ENCODE measurements around the gene DCAF8. TPM values are rescaled to one million over a fixed set of nuclear protein-coding genes. Genes with fewer than 3 reads are reported as not detected.

DCAF8 gene
- total RNA-seq, 4 donors from 2014 or later = 101 to 164 (median 134) TPM

- no peak for DNase-seq (ENCODE audit: low spot score)
- TF ChIP-seq CTCF (IDR thresholded peaks at IDR 0.05) = no peak
- ATAC-seq (ENCODE audit: low FRiP score) = no peak
These were observed 22.6 kb downstream of the DCAF8 start for GRCh38 chr1:160239582-160240299.

GRCh38 chr1:160238408-160238807 is 23.9 kb downstream of the DCAF8 start:
- no peak for ATAC-seq (ENCODE audit: low FRiP score)
- TF ChIP-seq CTCF (IDR thresholded peaks at IDR 0.05) = no peak
- DNase-seq (ENCODE audit: low spot score) = no peak

GRCh38 chr1:160237558-160237957 is 24.8 kb downstream of the DCAF8 start:
- DNase-seq (ENCODE audit: low spot score) (no peak), ATAC-seq (ENCODE audit: low FRiP score) (no peak)
- TF ChIP-seq CTCF (IDR thresholded peaks at IDR 0.05) = no peak

GRCh38 chr1:160236806-160237205 is 25.5 kb downstream of the DCAF8 start:
- no peak for TF ChIP-seq CTCF (IDR thresholded peaks at IDR 0.05)
- no peak for DNase-seq (ENCODE audit: low spot score)
- ATAC-seq (ENCODE audit: low FRiP score) = no peak

- DNase-seq (ENCODE audit: low spot score) = no peak
- no peak for TF ChIP-seq CTCF (IDR thresholded peaks at IDR 0.05)
- ATAC-seq (ENCODE audit: low FRiP score) = no peak
These were observed 29.4 kb downstream of the DCAF8 start for GRCh38 chr1:160232911-160233310.

GRCh38 chr1:160228431-160228830 is 33.9 kb downstream of the DCAF8 start:
- DNase-seq (ENCODE audit: low spot score) (no peak), ATAC-seq (ENCODE audit: low FRiP score) (no peak)
- no peak for TF ChIP-seq CTCF (IDR thresholded peaks at IDR 0.05)

- DNase-seq (ENCODE audit: low spot score) (no peak), ATAC-seq (ENCODE audit: low FRiP score) (no peak)
- TF ChIP-seq CTCF (IDR thresholded peaks at IDR 0.05) = no peak
These were observed 34.8 kb downstream of the DCAF8 start for GRCh38 chr1:160227561-160227960.

All from omental fat pad (tissue), 4 donors.